Neural cell (in vitro differentiated cells): ENCODE measurements around the gene EXOC6B. TPM values are rescaled to one million over a fixed set of nuclear protein-coding genes. Genes with fewer than 3 reads are reported as not detected.

Source experiments
- H2AFZ ChIP-seq: fragments of 200-600, 300-800 bp; sonication (generic), shearing (Covaris generic); 2 replicates; pipeline ENCODE4 v1.6.0; 2014; ENCODE audit warnings: low read depth, mild to moderate bottlenecking, antibody characterized with exemption, low read length, moderate library complexity
- H3F3A ChIP-seq: fragments of 200-600 bp; shearing (Covaris generic); 2 replicates; pipeline ENCODE4 v1.6.1; 2016; ENCODE audit warnings: mild to moderate bottlenecking, moderate library complexity, mixed read lengths, antibody characterized with exemption, low read length; ENCODE audit not compliant: insufficient read depth, poor library complexity, severe bottlenecking
- H3K27ac ChIP-seq: fragments of 200-600, 300-800 bp; sonication (generic), shearing (Covaris generic); 2 replicates; pipeline ENCODE4 v1.5.1; 2014; ENCODE audit warnings: mild to moderate bottlenecking, low read length, moderate library complexity
- H3K27me3 ChIP-seq: fragments of 300-800, 200-600 bp; sonication (generic), shearing (Covaris generic); 2 replicates; pipeline ENCODE4 v1.6.0; 2014; ENCODE audit warnings: mild to moderate bottlenecking, low read depth, low read length, moderate library complexity; ENCODE audit not compliant: insufficient read depth
- H3K36me3 ChIP-seq: fragments of 300-800, 200-600 bp; sonication (generic), shearing (Covaris generic); 2 replicates; pipeline ENCODE4 v1.5.1; 2014; ENCODE audit warnings: mild to moderate bottlenecking, antibody characterized with exemption, low read length, moderate library complexity; ENCODE audit not compliant: insufficient read depth
- H3K4me2 ChIP-seq: fragments of 300-800, 200-600 bp; sonication (generic), shearing (Covaris generic); 2 replicates; pipeline ENCODE4 v1.6.0; 2014; ENCODE audit warnings: mild to moderate bottlenecking, low read length
- H3K4me3 ChIP-seq: fragments of 300-800, 200-600 bp; sonication (generic), shearing (Covaris generic); 2 replicates; pipeline ENCODE4 v1.5.1; 2014; ENCODE audit warnings: mild to moderate bottlenecking, low read length, moderate library complexity
- H3K79me2 ChIP-seq: fragments of 200-600 bp; shearing (Covaris generic); replicated peaks from 2 replicates; pipeline ENCODE4 v1.6.0; 2014; ENCODE audit warnings: mild to moderate bottlenecking, low read length, moderate library complexity; ENCODE audit not compliant: insufficient read depth
- H3K9ac ChIP-seq: fragments of 300-800, 200-600 bp; sonication (generic), shearing (Covaris generic); 2 replicates; pipeline ENCODE4 v1.6.1; 2016; ENCODE audit warnings: mild to moderate bottlenecking, low read length, mixed read lengths
- H3K9me2 ChIP-seq: fragments of 200-600 bp; shearing (Covaris generic); 2 replicates; pipeline ENCODE4 v1.6.1; 2016; ENCODE audit warnings: mild to moderate bottlenecking, low read length, mixed read lengths; ENCODE audit not compliant: insufficient read depth
- H3K9me3 ChIP-seq: fragments of 200-600, 300-800 bp; sonication (generic), shearing (Covaris generic); 2 replicates; pipeline ENCODE4 v1.6.1; 2016; ENCODE audit warnings: mild to moderate bottlenecking, mixed run types, low read length, moderate library complexity, mixed read lengths
- H4K20me1 ChIP-seq: fragments of 200-600 bp; shearing (Covaris generic); 2 replicates; pipeline ENCODE4 v1.6.1; 2016; ENCODE audit warnings: mild to moderate bottlenecking, mixed run types; ENCODE audit not compliant: insufficient read depth
- CTCF ChIP-seq: fragments of 450-650 bp; IDR thresholded peaks from 2 replicates; pipeline ENCODE4 v1.5.1; 2014; ENCODE audit warnings: antibody characterized with exemption, mild to moderate bottlenecking, moderate library complexity; ENCODE audit not compliant: poor library complexity, severe bottlenecking
- EP300 ChIP-seq: fragments of 450-650 bp; conservative IDR thresholded peaks from 2 replicates; pipeline ENCODE4 v1.6.1; 2014; ENCODE audit warnings: antibody characterized with exemption, mild to moderate bottlenecking, moderate library complexity; ENCODE audit not compliant: poor library complexity, severe bottlenecking
- EZH2 ChIP-seq: fragments of 200-600, 300-800 bp; shearing (Covaris generic), sonication (generic); IDR thresholded peaks from 2 replicates; pipeline ENCODE4 v1.6.1; 2014; ENCODE audit warnings: antibody characterized with exemption, low read length, borderline replicate concordance, mild to moderate bottlenecking; ENCODE audit not compliant: insufficient read depth, poor library complexity, severe bottlenecking
- MXI1 ChIP-seq: fragments of 450-650 bp; conservative IDR thresholded peaks from 2 replicates; pipeline ENCODE4 v1.6.1; 2014; ENCODE audit warnings: antibody characterized with exemption, mild to moderate bottlenecking; ENCODE audit not compliant: poor library complexity, severe bottlenecking
- POLR2AphosphoS5 ChIP-seq: IDR thresholded peaks from 2 replicates; pipeline ENCODE4 v1.6.1; 2012
- RAD21 ChIP-seq: fragments of 450-650 bp; conservative IDR thresholded peaks from 2 replicates; pipeline ENCODE4 v1.6.1; 2014; ENCODE audit warnings: antibody characterized with exemption, mild to moderate bottlenecking, moderate library complexity
- REST ChIP-seq: IDR thresholded peaks from 2 replicates; pipeline ENCODE4 v1.6.1; 2012; ENCODE audit warnings: borderline replicate concordance
- SMC3 ChIP-seq: fragments of 450-650 bp; conservative IDR thresholded peaks from 2 replicates; pipeline ENCODE4 v1.6.1; 2014; ENCODE audit warnings: antibody characterized with exemption, mild to moderate bottlenecking, moderate library complexity; ENCODE audit not compliant: poor library complexity
- TAF1 ChIP-seq: IDR thresholded peaks from 2 replicates; pipeline ENCODE4 v1.6.1; 2012; ENCODE audit warnings: low read depth
- polyA plus RNA-seq: library from polyadenylated mRNA; depleted of rRNA; stranded (reverse); fragments of >200 nt; gene quantifications from 2 replicates; pipeline ENCODE4 v1.2.3, GENCODE V29; 2014

Gene EXOC6B
- polyA plus RNA-seq, 1 donor from 2014 or later: 23.4 TPM

- H4K20me1 ChIP-seq: no peaks in the 10 kb centered on the region
Observed at GRCh38 chr2:72797740-72798139, 28.1 kb downstream of the EXOC6B start.

GRCh38 chr2:72796766-72797165, 29.1 kb downstream of the EXOC6B start:
- Histone ChIP-seq H3K9me3 (no peaks in the 10 kb centered on the region), H2AFZ (no peak overlapping the region), H3K79me2 (peaks cover 2% of the 10 kb centered on the region), H3K36me3 (no peaks in the 10 kb centered on the region), H3F3A (no peaks in the 10 kb centered on the region), H3K9me2 (no peaks in the 10 kb centered on the region), H3K9ac (no peak overlapping the region), H3K4me3 (no peak overlapping the region), H4K20me1 (no peaks in the 10 kb centered on the region), H3K27me3 (no peaks in the 10 kb centered on the region), H3K4me2 (no peak overlapping the region), H3K27ac (no peak overlapping the region)
- TF ChIP-seq SMC3 (no peak), RAD21 (no peak), EP300 (no peak), REST (no peak), CTCF (no peak), TAF1 (no peak)

More at GRCh38 chr2:72797740-72798139, 28.1 kb downstream of the EXOC6B start:
- H3K9ac ChIP-seq: no peak overlapping the region
- no peaks in the 10 kb centered on the region for H3K36me3 ChIP-seq
- H3K27me3 ChIP-seq: no peaks in the 10 kb centered on the region
- H3K9me3 ChIP-seq: no peaks in the 10 kb centered on the region
- no peak overlapping the region for H3K4me3 ChIP-seq
- H3K79me2 ChIP-seq: peaks cover 7% of the 10 kb centered on the region
- no peaks in the 10 kb centered on the region for H3F3A ChIP-seq
- no peak overlapping the region for H2AFZ ChIP-seq
- no peaks in the 10 kb centered on the region for H3K9me2 ChIP-seq
- no peak overlapping the region for H3K27ac ChIP-seq
- TF ChIP-seq EZH2 (no peak), REST (no peak), EP300 (no peak), SMC3 (no peak), CTCF (no peak), MXI1 (no peak), RAD21 (no peak), TAF1 (no peak), POLR2AphosphoS5 (no peak)
- H3K4me2 ChIP-seq: no peak overlapping the region
